GM23248 (cell line): Measurements from ENCODE around the gene SND1.

Experiments
- EZH2 ChIP-seq: fragments of 200-600 bp; sonication (generic); IDR thresholded peaks from 2 replicates; pipeline ENCODE4 v1.6.1; 2018; ENCODE audit warnings: antibody characterized with exemption, mild to moderate bottlenecking; ENCODE audit not compliant: insufficient read depth, poor library complexity, severe bottlenecking
- EZH2phosphoT487 ChIP-seq: fragments of 200-600 bp; sonication (generic); IDR thresholded peaks from 2 replicates; pipeline ENCODE4 v1.6.1; 2018; ENCODE audit warnings: antibody characterized with exemption, moderate library complexity, mild to moderate bottlenecking, low read depth; ENCODE audit not compliant: insufficient read depth

DNA sequence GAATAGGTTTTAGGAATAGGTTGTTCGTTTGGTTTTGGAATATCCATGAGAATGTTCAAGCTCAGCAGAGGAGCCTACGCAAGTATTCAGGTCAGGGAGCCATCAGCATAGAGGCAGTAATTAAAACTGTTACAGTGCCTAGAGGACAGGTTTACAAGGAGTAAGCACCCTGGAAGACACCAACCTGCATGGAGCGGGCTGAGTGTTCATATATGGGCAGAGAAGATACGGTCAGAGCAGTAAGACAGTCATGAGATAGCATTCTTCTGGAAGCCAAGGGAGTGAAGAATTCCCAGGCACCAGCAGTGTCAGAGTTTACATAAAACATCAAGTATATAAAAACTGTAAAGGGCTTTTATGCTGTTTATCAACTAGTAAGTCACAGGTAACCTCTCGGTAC lies 282.7 kb downstream of the SND1 start:
- TF ChIP-seq EZH2phosphoT487 = no peak
- no peak for TF ChIP-seq EZH2
